GF-D8 (cell line): ENCODE measurements around the gene VPS37B.

ENCODE experiments used
- DNase-seq: peaks from one replicate; lab custom pipeline; 2025; lab: John Stamatoyannopoulos, UW

The VPS37B gene

DNA sequence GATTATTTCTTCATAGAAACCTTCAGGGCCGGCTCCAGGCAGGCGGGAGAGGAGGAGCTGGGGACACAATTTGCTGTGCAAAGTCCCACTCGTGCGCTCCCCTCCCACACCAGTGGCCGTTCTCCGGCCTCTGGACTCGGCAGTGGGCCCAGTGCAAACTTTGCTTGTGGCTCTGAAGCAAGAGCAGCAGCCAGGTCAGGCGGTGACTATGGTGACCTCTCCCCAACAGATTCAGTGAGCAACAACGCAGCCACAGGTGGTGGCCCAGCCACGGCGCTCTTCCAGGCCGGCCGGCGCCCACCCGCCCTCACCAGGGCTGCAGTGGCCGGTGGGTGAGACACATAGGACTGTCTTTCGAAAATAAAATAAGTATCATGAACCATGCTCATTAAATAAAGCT is 29.5 kb downstream of the VPS37B start:
- no peak for DNase-seq

DNA sequence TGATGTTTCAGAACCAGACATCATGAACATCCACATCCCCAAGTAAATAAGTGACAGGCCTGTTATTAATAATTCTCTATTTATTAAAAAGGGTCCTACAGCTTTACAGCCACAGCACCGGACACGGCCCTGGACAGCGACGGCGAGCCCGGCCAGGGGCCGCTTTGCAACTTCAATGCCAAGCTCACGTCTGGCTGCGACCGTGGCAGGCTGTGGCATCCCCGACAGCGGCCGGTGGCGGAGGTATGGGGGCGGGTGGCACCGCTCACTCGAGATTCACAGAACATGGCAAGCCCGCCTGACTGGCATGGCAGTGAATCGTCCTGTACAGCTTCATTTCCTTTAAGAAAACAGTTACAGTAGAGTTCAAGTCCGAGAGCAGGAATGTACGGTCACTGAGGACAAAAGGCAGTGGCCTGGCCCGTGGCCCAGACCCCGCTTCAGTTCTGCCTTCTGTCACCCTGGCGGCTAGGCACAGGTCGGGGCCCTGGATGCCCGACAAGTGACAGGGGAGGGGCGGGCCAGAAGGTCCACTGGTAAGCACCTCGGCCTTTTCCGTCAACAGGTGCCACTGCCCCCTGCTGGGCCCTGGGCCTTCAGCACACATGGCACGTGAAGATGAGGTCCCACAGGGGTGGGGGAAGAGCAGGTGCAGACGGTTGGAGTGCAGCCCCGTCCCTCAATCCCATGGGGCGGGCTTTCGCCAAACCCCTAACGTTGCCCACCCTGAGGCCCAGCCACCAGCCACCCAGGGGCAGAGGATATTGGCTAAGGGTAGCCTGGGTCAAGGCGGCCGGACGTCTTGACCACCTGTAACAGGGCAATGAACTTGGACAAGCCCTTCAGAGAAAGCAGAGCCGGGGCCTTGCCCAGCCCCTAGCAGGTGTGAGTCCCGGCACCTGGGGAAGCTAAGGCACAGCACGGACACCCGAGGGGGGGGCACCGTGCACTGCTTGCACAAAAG is 30.4 kb downstream of the VPS37B start:
- no peak for DNase-seq

DNA sequence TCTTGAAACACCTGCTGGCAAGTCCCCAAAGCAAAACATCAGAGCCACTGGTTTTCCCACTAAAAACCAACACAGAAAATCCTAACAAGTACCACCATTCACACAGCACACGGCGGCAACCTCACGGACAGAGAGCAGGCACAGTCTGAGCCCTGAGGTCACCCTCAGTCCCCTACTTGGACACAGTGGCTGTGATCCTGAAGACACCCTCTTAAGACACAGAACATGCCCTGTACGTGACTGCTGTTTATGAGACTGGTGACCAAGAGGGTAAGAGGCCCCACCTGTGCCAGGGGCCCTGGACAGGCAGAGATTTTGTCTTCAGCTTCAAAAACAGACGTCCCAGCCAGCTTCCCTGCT is 31.1 kb downstream of the VPS37B start:
- no peak for DNase-seq

DNA sequence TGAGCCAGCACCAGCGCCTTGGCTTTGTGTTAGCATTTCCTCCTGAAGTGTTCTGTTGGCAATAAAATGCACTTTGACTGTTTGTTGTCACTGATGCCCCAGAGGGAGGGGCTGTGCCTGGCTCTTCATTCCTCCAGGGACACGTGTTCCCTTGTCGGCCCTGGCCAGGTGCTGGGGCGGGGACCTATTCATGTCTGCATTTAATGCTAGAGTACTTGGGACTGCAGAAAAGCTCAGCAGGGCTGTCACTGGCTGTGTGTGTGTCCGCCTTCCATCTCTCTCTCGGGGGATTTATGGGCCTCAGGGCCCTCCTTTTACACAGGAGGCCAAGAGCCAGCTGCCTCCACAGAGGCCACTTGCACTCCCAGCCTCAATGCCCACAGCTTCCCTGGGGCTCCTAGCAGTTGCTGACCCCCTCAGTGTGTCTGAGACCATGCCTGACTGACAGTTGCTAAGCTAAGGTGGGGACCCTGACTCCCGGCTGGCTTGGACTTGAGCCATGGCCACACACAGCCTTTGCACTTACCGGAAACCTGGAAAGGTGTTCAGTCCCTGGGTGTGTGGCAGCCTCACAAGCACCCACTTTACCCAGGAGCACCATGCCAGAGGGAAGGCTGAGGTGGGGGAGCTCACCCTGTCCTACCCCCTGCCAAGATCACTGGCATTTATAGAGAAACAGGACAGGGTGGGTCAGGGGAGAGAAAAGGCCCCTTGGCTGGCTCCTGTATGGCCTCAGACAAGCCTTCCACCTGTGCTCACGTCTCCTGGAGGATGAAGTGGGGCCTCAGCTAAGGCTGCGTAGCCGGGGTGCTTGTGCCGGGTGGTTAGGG is 32.8 kb downstream of the VPS37B start:
- no peak for DNase-seq

DNA sequence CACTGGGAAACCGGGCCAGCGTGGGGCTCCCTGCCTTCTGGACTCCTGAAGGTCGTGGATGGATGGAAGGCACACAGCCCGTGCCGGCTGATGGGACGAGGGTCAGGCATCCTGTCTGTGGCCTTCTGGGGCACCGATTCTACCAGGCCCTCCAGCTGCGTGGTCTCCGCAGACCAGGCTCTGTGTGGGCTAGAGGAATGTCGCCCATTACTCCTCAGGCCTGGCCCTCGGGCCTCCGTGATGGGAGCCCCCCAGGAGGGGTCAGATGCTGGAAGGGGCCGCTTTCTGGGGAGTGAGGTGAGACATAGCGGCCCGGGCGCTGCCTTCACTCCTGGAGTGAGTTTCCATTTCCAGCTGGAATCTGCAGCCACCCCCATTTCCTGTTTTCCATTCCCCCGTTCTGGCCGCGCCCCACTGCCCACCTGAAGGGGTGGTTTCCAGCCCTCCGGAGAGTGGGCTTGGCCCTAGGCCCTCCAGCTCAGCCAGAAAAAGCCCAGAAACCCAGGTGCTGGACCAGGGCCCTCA is 33.8 kb downstream of the VPS37B start:
- DNase-seq, result no peak

DNA sequence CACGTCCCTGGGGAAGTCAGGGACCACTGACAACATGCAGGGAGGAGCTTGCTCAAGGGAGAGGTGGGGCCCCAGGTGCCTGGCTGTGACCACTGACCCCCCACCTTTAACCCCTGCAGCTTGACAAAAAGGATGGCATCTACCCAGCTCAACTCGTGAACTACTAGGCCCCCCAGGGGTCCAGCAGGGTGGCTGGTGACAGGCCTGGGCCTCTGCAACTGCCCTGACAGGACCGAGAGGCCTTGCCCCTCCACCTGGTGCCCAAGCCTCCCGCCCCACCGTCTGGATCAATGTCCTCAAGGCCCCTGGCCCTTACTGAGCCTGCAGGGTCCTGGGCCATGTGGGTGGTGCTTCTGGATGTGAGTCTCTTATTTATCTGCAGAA is 34.3 kb downstream of the VPS37B start:
- DNase-seq, result no peak

DNA sequence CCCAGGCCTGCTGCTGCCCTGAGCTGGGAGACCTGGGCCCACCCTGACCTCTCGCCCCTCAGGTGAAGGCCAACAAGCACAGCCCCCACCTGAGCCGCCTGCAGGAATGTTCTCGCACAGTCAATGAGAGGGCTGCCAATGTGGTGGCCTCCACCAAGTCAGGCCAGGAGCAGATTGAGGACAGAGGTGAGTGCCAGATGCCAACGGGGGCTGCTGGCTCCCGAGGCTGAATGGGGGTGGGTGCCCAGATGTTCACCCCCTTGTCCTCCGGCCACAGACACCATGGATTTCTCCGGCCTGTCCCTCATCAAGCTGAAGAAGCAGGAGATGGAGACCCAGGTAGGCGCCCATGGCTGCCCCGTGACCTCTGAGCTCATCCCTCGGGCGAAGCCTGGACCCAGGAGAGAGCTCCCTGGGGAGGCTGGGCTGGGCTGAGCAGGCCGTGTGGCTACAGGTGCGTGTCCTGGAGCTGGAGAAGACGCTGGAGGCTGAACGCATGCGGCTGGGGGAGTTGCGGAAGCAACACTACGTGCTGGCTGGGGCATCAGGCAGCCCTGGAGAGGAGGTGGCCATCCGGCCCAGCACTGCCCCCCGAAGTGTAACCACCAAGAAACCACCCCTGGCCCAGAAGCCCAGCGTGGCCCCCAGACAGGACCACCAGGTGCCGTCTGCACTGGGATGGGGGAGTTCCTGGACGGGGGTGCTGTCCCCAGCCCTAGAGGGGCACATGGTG is 34.9 kb downstream of the VPS37B start:
- DNase-seq, result no peak

DNA sequence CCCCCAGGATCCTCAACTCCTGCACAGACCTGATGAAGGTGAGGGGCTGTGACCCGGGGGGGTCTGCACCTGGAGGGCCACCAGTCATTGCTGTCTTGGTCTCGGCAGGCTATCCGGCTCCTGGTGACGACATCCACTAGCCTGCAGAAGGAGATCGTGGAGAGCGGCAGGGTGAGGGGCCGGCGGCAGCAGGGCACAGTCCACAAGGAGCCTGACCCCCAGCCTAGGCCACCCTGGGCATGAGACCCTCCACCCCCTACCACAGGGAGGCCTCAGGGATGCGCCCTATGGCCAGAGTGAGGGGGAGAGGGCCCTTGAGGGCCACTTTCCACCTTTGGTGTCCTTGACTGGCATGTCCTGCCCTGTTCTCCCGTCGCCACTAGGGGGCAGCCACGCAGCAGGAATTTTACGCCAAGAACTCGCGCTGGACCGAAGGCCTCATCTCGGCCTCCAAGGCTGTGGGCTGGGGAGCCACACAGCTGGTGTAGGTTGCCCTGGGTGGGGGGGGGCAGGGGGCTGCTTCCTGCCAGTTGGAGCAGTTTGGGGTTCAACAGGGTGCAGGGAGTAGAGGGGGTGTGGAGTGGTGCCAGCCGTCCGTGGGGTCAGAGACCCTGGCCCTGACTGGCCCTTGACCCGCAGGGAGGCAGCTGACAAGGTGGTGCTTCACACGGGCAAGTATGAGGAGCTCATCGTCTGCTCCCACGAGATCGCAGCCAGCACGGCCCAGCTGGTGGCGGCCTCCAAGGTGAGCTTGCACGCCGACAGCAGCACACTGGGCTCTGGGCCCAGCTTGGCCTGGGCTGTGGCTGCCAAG is 35.7 kb downstream of the VPS37B start:
- DNase-seq, result no peak

DNA sequence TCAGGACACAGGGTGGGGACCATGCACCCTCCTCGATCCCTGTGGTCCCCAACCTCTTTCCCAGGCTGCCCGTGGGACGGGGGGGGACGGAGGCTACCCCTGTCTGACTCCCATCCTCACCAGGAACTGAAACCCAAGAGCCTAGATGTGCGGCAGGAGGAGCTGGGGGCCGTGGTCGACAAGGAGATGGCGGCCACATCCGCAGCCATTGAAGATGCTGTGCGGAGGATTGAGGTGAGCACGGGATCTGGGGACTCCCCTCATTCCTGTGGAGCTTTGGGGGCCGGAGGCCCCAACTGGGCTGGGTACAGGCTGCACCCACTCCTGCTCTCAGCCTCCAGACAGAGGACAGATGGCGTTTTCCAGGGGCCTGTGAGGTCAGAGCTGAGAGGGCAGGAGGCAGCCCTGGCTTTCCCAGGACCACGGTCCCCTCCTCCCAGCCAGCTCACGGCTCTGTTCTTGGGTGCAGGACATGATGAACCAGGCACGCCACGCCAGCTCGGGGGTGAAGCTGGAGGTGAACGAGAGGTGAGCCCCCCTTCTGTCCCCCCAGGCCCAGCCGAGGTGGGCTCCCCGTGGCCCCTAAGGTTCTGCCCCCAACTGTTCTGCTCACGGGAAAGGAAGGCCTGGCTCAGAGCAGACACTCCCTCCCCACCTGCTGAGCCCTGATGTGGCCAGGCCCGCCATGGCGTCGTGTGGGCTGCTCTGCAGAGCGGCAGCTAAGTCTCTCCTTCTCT is 36.5 kb downstream of the VPS37B start:
- DNase-seq, result no peak

DNA sequence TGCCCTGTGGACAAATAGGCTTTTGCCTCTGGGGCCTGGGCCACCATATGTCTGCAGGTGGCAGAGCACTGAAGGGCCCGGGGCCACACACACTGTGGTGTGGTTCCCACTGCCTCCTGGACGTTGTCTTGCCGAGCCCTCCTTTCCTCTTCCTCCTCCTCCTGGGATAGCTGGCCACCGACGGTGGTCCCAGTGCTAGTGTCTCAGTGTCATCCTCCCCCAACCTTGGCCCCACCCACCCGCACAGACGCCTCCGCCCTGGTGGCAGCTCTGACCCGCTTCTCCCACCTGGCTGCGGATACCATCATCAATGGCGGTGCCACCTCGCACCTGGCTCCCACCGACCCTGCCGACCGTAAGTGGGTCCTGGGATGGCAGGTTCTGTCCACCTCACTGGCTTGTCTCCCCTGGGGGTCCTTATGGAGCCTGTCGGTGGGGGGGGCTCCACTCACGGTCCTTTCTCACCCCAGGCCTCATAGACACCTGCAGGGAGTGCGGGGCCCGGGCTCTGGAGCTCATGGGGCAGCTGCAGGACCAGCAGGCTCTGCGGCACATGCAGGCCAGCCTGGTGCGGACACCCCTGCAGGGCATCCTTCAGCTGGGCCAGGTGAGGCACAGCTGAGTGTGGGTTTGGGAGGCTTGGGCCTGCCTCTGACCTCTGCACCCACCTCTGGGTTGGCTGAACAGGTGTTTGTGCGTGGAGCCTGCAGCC is 37.2 kb downstream of the VPS37B start:
- no peak for DNase-seq

DNA sequence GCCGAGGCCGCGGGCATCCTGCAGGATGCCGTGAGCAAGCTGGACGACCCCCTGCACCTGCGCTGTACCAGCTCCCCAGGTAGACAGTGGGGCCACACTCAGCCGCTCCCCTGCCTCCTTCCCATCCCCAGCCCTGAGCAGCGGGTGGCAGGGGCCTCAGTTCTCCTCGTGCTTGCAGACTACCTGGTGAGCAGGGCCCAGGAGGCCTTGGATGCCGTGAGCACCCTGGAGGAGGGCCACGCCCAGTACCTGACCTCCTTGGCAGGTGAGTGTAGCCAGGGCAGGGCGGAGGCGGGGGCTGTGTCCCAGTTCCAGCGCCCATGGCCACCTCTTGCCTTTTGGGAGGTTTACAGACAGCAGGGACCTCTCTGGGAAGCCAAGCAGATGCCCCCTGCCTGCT is 37.8 kb downstream of the VPS37B start:
- no peak for DNase-seq

DNA sequence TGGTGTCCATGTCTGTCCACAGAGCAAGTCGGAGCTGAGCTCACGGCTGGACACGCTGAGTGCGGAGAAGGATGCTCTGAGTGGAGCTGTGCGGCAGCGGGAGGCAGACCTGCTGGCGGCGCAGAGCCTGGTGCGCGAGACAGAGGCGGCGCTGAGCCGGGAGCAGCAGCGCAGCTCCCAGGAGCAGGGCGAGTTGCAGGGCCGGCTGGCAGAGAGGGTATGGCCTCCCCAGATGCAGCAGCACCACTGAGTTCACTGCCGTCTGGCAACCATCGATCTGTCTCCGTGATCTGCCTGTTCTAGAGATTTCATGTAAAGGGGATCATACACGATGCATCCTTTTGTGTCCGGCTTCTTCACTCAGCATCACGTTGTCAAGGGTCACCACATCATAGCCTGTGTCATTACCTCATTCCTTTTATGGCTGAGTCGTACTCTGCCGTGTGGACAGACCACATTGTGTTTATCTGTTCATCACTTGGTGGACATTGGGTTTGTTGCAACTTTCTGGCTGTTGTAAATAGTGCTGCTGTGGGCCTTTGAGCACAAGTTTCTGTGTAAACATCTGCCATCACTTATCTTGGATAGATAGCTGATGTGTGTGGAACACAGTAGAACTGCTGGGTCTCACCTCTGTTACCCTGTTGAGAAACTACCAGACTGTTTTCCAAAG is 38.8 kb downstream of the VPS37B start:
- no peak for DNase-seq

DNA sequence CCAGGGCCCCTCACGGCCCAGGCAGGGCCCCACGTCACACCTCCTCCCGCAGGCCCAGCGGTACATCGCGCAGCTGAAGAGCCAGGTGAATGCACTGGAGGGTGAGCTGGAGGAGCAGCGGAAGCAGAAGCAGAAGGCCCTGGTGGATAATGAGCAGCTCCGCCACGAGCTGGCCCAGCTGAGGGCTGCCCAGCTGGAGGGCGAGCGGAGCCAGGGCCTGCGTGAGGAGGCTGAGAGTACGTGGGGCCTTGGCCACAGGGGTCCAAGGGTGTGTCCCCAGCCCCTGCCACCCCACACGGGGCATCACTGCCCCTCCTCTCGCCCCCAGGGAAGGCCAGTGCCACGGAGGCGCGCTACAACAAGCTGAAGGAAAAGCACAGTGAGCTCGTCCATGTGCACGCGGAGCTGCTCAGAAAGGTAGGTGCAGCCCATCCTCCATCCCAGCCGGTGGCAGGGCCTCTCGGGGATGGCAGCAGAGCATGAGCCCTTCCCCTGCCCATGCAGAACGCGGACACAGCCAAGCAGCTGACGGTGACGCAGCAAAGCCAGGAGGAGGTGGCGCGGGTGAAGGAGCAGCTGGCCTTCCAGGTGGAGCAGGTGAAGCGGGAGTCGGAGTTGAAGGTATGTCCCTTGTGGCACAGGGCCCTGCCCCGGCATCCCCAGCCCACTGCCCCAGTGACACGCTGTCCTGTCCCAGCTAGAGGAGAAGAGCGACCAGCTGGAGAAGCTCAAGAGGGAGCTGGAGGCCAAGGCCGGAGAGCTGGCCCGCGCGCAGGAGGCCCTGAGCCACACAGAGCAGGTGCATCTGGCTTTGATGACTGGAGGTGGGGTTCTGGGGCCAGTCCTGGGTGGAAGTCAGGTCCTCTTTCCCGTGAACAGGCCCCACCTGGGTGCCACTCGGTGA is 39.7 kb downstream of the VPS37B start:
- DNase-seq, result no peak

DNA sequence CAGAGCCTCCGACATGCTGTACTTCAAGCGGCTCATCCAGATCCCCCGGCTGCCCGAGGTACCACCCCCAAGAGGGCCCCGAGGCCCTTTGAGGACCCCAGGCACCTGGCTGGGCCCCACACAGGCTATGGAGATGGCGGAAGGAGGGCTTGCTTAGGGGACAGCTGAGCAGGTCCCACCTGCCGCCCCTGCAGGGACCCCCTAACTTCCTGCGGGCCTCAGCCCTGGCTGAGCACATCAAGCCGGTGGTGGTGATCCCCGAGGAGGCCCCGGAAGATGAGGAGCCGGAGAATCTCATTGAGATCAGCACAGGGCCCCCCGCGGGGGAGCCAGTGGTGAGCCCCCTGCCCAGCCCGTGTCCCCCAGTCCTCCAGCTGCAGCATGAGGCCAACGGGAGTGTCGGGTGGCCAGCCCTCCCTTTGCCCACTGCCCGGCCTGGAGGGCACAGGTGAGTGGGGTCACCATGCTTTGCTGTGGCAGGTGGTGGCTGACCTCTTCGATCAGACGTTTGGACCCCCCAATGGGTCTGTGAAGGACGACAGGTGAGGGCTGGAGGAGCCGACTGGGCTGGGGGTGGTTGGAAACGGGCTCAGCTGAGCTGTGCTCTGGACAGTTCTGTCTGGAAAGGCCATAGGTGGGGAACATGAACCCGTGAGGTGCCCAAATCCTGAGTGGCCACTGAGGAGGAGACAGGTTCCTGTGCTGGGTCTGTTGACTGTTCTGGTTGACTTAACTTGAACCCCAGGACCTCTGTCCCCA is 40.7 kb downstream of the VPS37B start:
- no peak for DNase-seq

DNA sequence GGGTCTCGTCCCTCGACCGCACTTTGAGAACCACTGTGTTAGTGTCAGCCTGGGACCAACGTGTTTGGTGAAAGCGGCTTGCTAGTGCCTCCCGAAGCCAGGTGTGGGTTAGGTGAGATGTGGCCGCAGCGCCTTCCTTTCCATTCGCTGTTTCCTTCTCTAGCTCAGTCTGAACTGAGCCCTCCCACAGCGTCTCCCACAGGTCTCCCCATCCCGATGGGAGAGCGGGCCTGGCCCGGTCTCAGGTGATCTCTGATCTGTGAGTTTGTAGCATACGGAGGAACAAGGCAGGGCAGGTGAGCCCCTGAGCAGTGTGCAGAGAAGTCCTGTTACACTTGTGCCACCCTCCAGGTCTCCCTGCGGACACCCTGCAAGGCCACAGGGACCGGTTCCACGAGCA is 41.4 kb downstream of the VPS37B start:
- no peak for DNase-seq

DNA sequence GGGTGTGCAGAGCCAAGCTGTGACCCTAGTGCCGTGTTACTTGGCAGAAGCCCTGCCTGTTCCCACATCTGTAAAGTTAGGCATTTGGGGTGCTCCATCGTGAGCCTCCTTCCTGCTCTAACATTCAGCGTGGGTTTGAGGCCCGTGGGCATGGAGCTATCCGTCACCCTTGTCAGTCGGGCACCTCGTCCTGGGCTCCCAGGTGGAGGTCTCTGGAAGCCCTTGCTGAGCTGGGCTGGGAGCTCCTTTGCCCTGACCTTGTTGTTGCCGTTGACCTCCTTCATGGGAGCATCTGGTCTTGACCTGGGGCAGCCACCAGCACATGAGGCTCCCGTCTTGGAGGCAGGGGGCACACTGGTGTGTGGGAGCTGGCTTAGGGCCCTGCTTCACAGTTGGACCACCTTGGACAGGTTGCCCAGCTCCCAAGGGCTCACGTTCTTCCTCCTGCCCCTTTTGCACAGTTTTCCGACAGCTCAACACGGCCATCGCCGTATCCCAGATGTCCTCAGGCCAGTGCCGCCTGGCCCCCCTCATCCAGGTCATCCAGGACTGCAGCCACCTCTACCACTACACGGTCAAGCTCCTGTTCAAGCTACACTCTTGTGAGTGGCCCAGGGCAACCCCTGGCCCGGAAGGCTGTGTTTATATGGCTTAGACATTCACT is 42.2 kb downstream of the VPS37B start:
- DNase-seq, result no peak
